GM23248 (cell line): ENCODE results near the gene GRAP2.

Experiments
- EZH2 ChIP-seq: fragments of 200-600 bp; sonication (generic); IDR thresholded peaks from 2 replicates; pipeline ENCODE4 v1.6.1; 2018; ENCODE audit warnings: antibody characterized with exemption, mild to moderate bottlenecking; ENCODE audit not compliant: insufficient read depth, poor library complexity, severe bottlenecking
- EZH2phosphoT487 ChIP-seq: fragments of 200-600 bp; sonication (generic); IDR thresholded peaks from 2 replicates; pipeline ENCODE4 v1.6.1; 2018; ENCODE audit warnings: antibody characterized with exemption, moderate library complexity, mild to moderate bottlenecking, low read depth; ENCODE audit not compliant: insufficient read depth

DNA sequence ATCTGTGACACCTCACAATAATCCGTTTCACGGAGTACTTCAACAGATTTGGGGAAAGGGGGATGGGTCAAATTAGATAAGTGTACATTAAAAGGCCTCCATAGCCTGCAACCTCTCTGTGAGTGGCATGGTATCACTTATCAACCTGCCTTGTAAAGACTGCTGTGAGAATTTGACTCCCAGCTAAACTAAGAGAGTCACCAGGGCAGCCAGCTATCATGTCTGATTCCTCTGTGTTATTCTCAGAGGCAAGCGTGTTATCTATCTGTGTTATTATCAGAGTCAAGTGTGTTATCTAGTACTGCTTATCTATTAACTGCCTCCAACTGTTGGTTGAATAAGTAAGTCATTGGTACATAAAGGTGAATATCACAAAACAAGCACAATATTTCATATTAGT lies 89.8 kb downstream of the GRAP2 start:
- TF ChIP-seq EZH2 (no peak), EZH2phosphoT487 (no peak)
